GM23248 (cell line): ENCODE results near the gene RNASE3.
"Not testable (repeated sequence)": the region's sequence is repeated elsewhere in the genome, so short reads cannot be mapped to it uniquely, and the experiment has no call there.

Experiments used
- EZH2 ChIP-seq: fragments of 200-600 bp; sonication (generic); IDR thresholded peaks from 2 replicates; pipeline ENCODE4 v1.6.1; 2018; ENCODE audit warnings: antibody characterized with exemption, mild to moderate bottlenecking; ENCODE audit not compliant: insufficient read depth, poor library complexity, severe bottlenecking
- EZH2phosphoT487 ChIP-seq: fragments of 200-600 bp; sonication (generic); IDR thresholded peaks from 2 replicates; pipeline ENCODE4 v1.6.1; 2018; ENCODE audit warnings: antibody characterized with exemption, moderate library complexity, mild to moderate bottlenecking, low read depth; ENCODE audit not compliant: insufficient read depth

GRCh38 chr14:20888411-20888810 lies 2.8 kb upstream of the RNASE3 start:
- TF ChIP-seq EZH2, EZH2phosphoT487: not testable (repeated sequence)
